IMR-90 (cell line): ENCODE measurements around the gene ADAMTSL5. TPM values are rescaled to one million over a fixed set of nuclear protein-coding genes. Genes with fewer than 3 reads are reported as not detected.

Experiments used
- ATAC-seq: fragments of 200-7000 bp; cut with Tn5 transposase; 2 replicates; pipeline ENCODE4 v1.9.1; 2020; ENCODE audit warnings: low read depth, mild to moderate bottlenecking, moderate library complexity
- BruUV-seq: library from RNA; stranded (reverse); fragments of 400-500 nt; replicated peaks from 2 replicates; lab custom pipeline; 2021; lab: Mats Ljungman, UMichigan
- CTCF ChIA-PET: fragments of 300-600 bp; formaldehyde crosslinking; extraction: SDS; loops from one replicate; lab custom pipeline; 2021; ENCODE audit warnings: antibody characterized with exemption; lab: Yijun Ruan, JAX
- POLR2A ChIA-PET: fragments of 300-600 bp; sonication (Branson Sonifier 250); formaldehyde crosslinking; loops from one replicate; lab custom pipeline; 2022; ENCODE audit warnings: antibody characterized with exemption; ENCODE audit not compliant: unreplicated experiment; lab: Charles Lee
- DNase-seq: peaks from one replicate; pipeline ENCODE4 v3.0.0; 2013
- H2AFZ ChIP-seq: replicated peaks from 2 replicates; pipeline ENCODE3; 2013; ENCODE audit warnings: low read length, mild to moderate bottlenecking; ENCODE audit not compliant: poor library complexity
- H2AK5ac ChIP-seq: 2 replicates; pipeline ENCODE4 v1.6.1; 2013; ENCODE audit warnings: low read depth, low read length, inconsistent platforms
- H2AK9ac ChIP-seq: replicated peaks from 2 replicates; pipeline ENCODE3; 2013; ENCODE audit warnings: mild to moderate bottlenecking, low read depth, low read length, moderate library complexity; ENCODE audit not compliant: poor library complexity
- H2BK120ac ChIP-seq: 2 replicates; pipeline ENCODE4 v1.6.1; 2013; ENCODE audit warnings: low read depth, low read length, inconsistent platforms
- H2BK15ac ChIP-seq: 3 replicates; pipeline ENCODE4 v1.6.1; 2013; ENCODE audit warnings: low read depth, low read length, inconsistent platforms
- H2BK20ac ChIP-seq: 2 replicates; pipeline ENCODE4 v1.6.1; 2013; ENCODE audit warnings: low read depth, mild to moderate bottlenecking, inconsistent platforms, low read length, moderate library complexity
- H2BK5ac ChIP-seq: 2 replicates; pipeline ENCODE4 v1.6.1; 2013; ENCODE audit warnings: mild to moderate bottlenecking, low read depth, low read length, inconsistent platforms; ENCODE audit not compliant: poor library complexity, severe bottlenecking
- H3K14ac ChIP-seq: replicated peaks from 2 replicates; pipeline ENCODE4 v1.6.1; 2013; ENCODE audit warnings: low read depth, low read length, inconsistent platforms
- H3K18ac ChIP-seq: 2 replicates; pipeline ENCODE4 v1.6.1; 2013; ENCODE audit warnings: low read depth, low read length, control low read depth
- H3K23ac ChIP-seq: 2 replicates; pipeline ENCODE4 v1.6.1; 2013; ENCODE audit warnings: low read depth, low read length, inconsistent platforms
- H3K27ac ChIP-seq: 2 replicates; pipeline ENCODE4 v1.5.1; 2013; ENCODE audit warnings: mild to moderate bottlenecking, control low read depth, low read length; ENCODE audit not compliant: insufficient read depth
- H3K27me3 ChIP-seq: 2 replicates; pipeline ENCODE4 v1.6.1; 2013; ENCODE audit warnings: low read length; ENCODE audit not compliant: control insufficient read depth, insufficient read depth
- H3K36me3 ChIP-seq: 2 replicates; pipeline ENCODE4 v1.6.1; 2013; ENCODE audit warnings: low read length, mixed read lengths; ENCODE audit not compliant: control insufficient read depth, insufficient read depth
- H3K4ac ChIP-seq: 2 replicates; pipeline ENCODE4 v1.6.1; 2013; ENCODE audit warnings: low read depth, low read length, inconsistent platforms
- H3K4me1 ChIP-seq: 2 replicates; pipeline ENCODE4 v1.6.1; 2013; ENCODE audit warnings: low read length, mixed read lengths; ENCODE audit not compliant: control insufficient read depth, insufficient read depth
- H3K4me2 ChIP-seq: 2 replicates; pipeline ENCODE4 v1.6.1; 2013; ENCODE audit warnings: low read depth, mild to moderate bottlenecking, control low read depth, low read length, moderate library complexity
- H3K4me3 ChIP-seq: 2 replicates; pipeline ENCODE4 v1.5.1; 2013; ENCODE audit warnings: low read depth, mild to moderate bottlenecking, control low read depth, low read length, moderate library complexity; ENCODE audit not compliant: insufficient read depth
- H3K56ac ChIP-seq: 2 replicates; pipeline ENCODE4 v1.6.1; 2013; ENCODE audit warnings: low read length, inconsistent platforms; ENCODE audit not compliant: insufficient read depth; ENCODE audit errors: extremely low read depth
- H3K79me1 ChIP-seq, 2 experiments: 2 replicates each; pipeline ENCODE4 v1.6.1; 2013; ENCODE audit warnings: low read length in 2 of 2, inconsistent platforms in 1 of 2, low read depth in 1 of 2
- H3K9ac ChIP-seq: 2 replicates; pipeline ENCODE4 v1.6.1; 2013; ENCODE audit warnings: low read depth, low read length, control low read depth
- H3K9me1 ChIP-seq: 2 replicates; pipeline ENCODE4 v1.6.1; 2013; ENCODE audit warnings: low read length, inconsistent platforms; ENCODE audit not compliant: insufficient read depth
- H3K9me3 ChIP-seq: 2 replicates; pipeline ENCODE4 v1.6.1; 2013; ENCODE audit warnings: low read length; ENCODE audit not compliant: control insufficient read depth, insufficient read depth
- H4K20me1 ChIP-seq: 2 replicates; pipeline ENCODE4 v1.6.1; 2013; ENCODE audit warnings: low read length, inconsistent platforms; ENCODE audit not compliant: insufficient read depth
- H4K5ac ChIP-seq: 2 replicates; pipeline ENCODE4 v1.6.1; 2013; ENCODE audit warnings: mild to moderate bottlenecking, low read depth, low read length, control low read depth
- H4K8ac ChIP-seq, 2 experiments: 2 replicates each; pipeline ENCODE4 v1.6.1; 2013; ENCODE audit warnings: low read depth in 2 of 2, low read length in 2 of 2, control low read depth in 1 of 2, inconsistent platforms in 1 of 2
- H4K91ac ChIP-seq: 2 replicates; pipeline ENCODE4 v1.6.1; 2013; ENCODE audit warnings: low read depth, low read length, inconsistent platforms; ENCODE audit not compliant: insufficient read depth
- BHLHE40 ChIP-seq: fragments of 150-350 bp; IDR thresholded peaks from 2 replicates; pipeline ENCODE4 v1.6.1; 2016; ENCODE audit warnings: mild to moderate bottlenecking, low read depth, low read length
- CEBPB ChIP-seq: IDR thresholded peaks from 2 replicates; pipeline ENCODE4 v1.6.1; 2012; ENCODE audit warnings: low read depth, low read length, improper control_type of control experiment
- CHD1 ChIP-seq: IDR thresholded peaks from 2 replicates; pipeline ENCODE4 v1.6.1; 2012; ENCODE audit warnings: low read depth, low read length, improper control_type of control experiment
- CTCF ChIP-seq: conservative IDR thresholded peaks from 2 replicates; pipeline ENCODE4 v1.5.1; 2012; ENCODE audit warnings: mild to moderate bottlenecking, low read depth, low read length, improper control_type of control experiment
- FOS ChIP-seq: fragments of 150-350 bp; IDR thresholded peaks from 2 replicates; pipeline ENCODE4 v1.6.1; 2016; ENCODE audit warnings: low read depth, low read length
- MAFK ChIP-seq: IDR thresholded peaks from 2 replicates; pipeline ENCODE4 v1.6.1; 2012; ENCODE audit warnings: low read depth, low read length, improper control_type of control experiment
- MAZ ChIP-seq: IDR thresholded peaks from 2 replicates; pipeline ENCODE4 v1.6.1; 2012; ENCODE audit warnings: low read depth, mild to moderate bottlenecking, low read length, improper control_type of control experiment, moderate library complexity, borderline replicate concordance
- MXI1 ChIP-seq: IDR thresholded peaks from 2 replicates; pipeline ENCODE4 v1.6.1; 2012; ENCODE audit warnings: low read depth, mild to moderate bottlenecking, low read length, moderate library complexity, borderline replicate concordance
- NFE2L2 ChIP-seq: fragments of 150-350 bp; IDR thresholded peaks from 2 replicates; pipeline ENCODE4 v1.6.1; 2016; ENCODE audit warnings: low read depth, mild to moderate bottlenecking, low read length
- POLR2A ChIP-seq: IDR thresholded peaks from 2 replicates; pipeline ENCODE4 v1.6.1; 2012; ENCODE audit warnings: mild to moderate bottlenecking, low read depth, low read length
- RAD21 ChIP-seq: IDR thresholded peaks from 2 replicates; pipeline ENCODE4 v1.6.1; 2012; ENCODE audit warnings: low read length, improper control_type of control experiment
- RCOR1 ChIP-seq: IDR thresholded peaks from 2 replicates; pipeline ENCODE4 v1.6.1; 2012; ENCODE audit warnings: mild to moderate bottlenecking, low read length, improper control_type of control experiment; ENCODE audit not compliant: insufficient replicate concordance
- RFX5 ChIP-seq: IDR thresholded peaks from 2 replicates; pipeline ENCODE4 v1.8.0; 2012; ENCODE audit warnings: low read depth, mild to moderate bottlenecking, low read length, moderate library complexity
- SMC3 ChIP-seq: fragments of 150-350 bp; IDR thresholded peaks from 2 replicates; pipeline ENCODE4 v1.6.1; 2016; ENCODE audit warnings: low read depth, mild to moderate bottlenecking, antibody characterized with exemption, low read length, moderate library complexity
- USF2 ChIP-seq: fragments of 150-350 bp; IDR thresholded peaks from 2 replicates; pipeline ENCODE4 v1.6.1; 2017; ENCODE audit warnings: mild to moderate bottlenecking, antibody characterized with exemption, low read length, low read depth
- WGBS, 2 experiments: methylation state at CpG; one replicate each; pipeline versions ENCODE4 v1.1.5 to v1.1.7; 2013; ENCODE audit warnings: missing lambda C conversion rate in 2 of 2; ENCODE audit not compliant: insufficient read length in 1 of 2; ENCODE audit errors: extremely low coverage in 2 of 2; 5-methylcytosine and 5-hydroxymethylcytosine counted together
- dilution Hi-C: fragments of 300-500 bp; cut with HindIII; formaldehyde crosslinking; loops from one replicate; pipeline ENCODE4 v1.14.3; 2018; ENCODE audit warnings: low sequenced_read_pairs; ENCODE audit not compliant: unreplicated experiment
- in situ Hi-C: fragments of 300-500 bp; cut with MboI; formaldehyde crosslinking; loops from 3 replicates; pipeline ENCODE4 v1.14.3; 2019; ENCODE audit warnings: low sequenced_read_pairs, inconsistent platforms, mixed read lengths
- intact Hi-C: fragments of 100-400 bp; cut with micrococcal nuclease; formaldehyde crosslinking; loops from 2 replicates; pipeline ENCODE4 v1.10.0; 2022
- polyA plus RNA-seq, 3 experiments: library from polyadenylated mRNA; depleted of rRNA; stranded (reverse); fragments of >200 nt; gene quantifications; 2 replicates each; pipeline ENCODE4 v1.2.3, GENCODE V29; 2012; ENCODE audit warnings: low replicate concordance in 1 of 3
- total RNA-seq: library from RNA; depleted of rRNA; stranded (reverse); fragments of >200 nt; gene quantifications from 2 replicates; pipeline ENCODE4 v1.2.3, GENCODE V29; 2012

Gene ADAMTSL5
- total and polyA plus RNA-seq, 2 of the 4 experiments (the other 2 are of a cell fraction), result 0.90 to 10.8 TPM

GRCh38 chr19:1495799-1496713, 16.8 kb downstream of the ADAMTSL5 start:
- H4K8ac ChIP-seq, result no peak overlapping the region
- H2BK20ac ChIP-seq, result no peak overlapping the region
- no peak overlapping the region for H3K27ac ChIP-seq
- 74% methylated on average over 17 of the region's 40 CpGs; no CpG with 5 or more reads in 1 of the 2 experiments for WGBS, 2 experiments
- no peak overlapping the region for H2BK15ac ChIP-seq
- ChIA-PET POLR2A (no interaction called here), CTCF (no interaction called here)
- ATAC-seq (no peak), DNase-seq (no peak)
- no peak overlapping the region for H3K18ac ChIP-seq
- no peaks in the 10 kb centered on the region for H3K79me1 ChIP-seq
- H4K91ac ChIP-seq, result no peak overlapping the region
- dilution Hi-C loops, result no loop called here
- no peak overlapping the region for H2BK120ac ChIP-seq
- no peak overlapping the region for H3K14ac ChIP-seq
- no peak overlapping the region for H2BK5ac ChIP-seq
- no peak overlapping the region for H2AFZ ChIP-seq
- no peak overlapping the region for H3K4me2 ChIP-seq
- no peaks in the 10 kb centered on the region for H3K9me3 ChIP-seq
- H3K9me1 ChIP-seq, result no peaks in the 10 kb centered on the region
- no peaks in the 10 kb centered on the region for H3K36me3 ChIP-seq
- no peak overlapping the region for H2AK5ac ChIP-seq
- intact Hi-C loops, result no loop called here
- H3K9ac ChIP-seq, result no peak overlapping the region
- in situ Hi-C loops, result no loop called here
- no peak overlapping the region for H3K56ac ChIP-seq
- BruUV-seq, result no TSS peak
- H3K4ac ChIP-seq, result no peak overlapping the region
- no peaks in the 10 kb centered on the region for H4K20me1 ChIP-seq
- H3K23ac ChIP-seq, result no peak overlapping the region
- no peak overlapping the region for H4K5ac ChIP-seq
- no peak overlapping the region for H2AK9ac ChIP-seq
- no peak overlapping the region for H3K4me3 ChIP-seq
- H3K4me1 ChIP-seq, result peaks cover 5% of the 10 kb centered on the region
- H3K27me3 ChIP-seq, result peaks cover 13% of the 10 kb centered on the region; the same call in 1 of the 2 replicates
- TF ChIP-seq MXI1 (no peak), CTCF (no peak), RCOR1 (no peak), RAD21 (no peak), MAFK (no peak), USF2 (no peak), RFX5 (no peak), CHD1 (no peak), SMC3 (no peak), MAZ (no peak), CEBPB (no peak), NFE2L2 (no peak), POLR2A (no peak), FOS (no peak), BHLHE40 (no peak)
